Fibroblast of villous mesenchyme (primary cell): Measurements from ENCODE around the gene RNF151. TPM values are rescaled to one million over a fixed set of nuclear protein-coding genes. Genes with fewer than 3 reads are reported as not detected.

ENCODE experiments used
- DNase-seq: peaks from one replicate; pipeline ENCODE4 v3.0.0-alpha.2; 2010; ENCODE audit warnings: low read depth
- H3K4me3 ChIP-seq: 2 replicates; pipeline ENCODE4 v1.5.1; 2011; ENCODE audit warnings: low read depth, mild to moderate bottlenecking, low read length
- small RNA-seq: library from RNA; depleted of rRNA; stranded (forward); fragments of <200 nt; gene quantifications from one replicate; pipeline ENCODE3, GENCODE V24; 2012
- total RNA-seq: library from RNA; depleted of rRNA; stranded (reverse); fragments of >200 nt; gene quantifications from 2 replicates; pipeline ENCODE4 v1.2.3, GENCODE V29; 2012
- TF ChIP-seq, protein P1 (sequence below): IDR thresholded peaks from 2 replicates; pipeline ENCODE4 v1.5.1; 2012; ENCODE audit warnings: low read depth, mild to moderate bottlenecking, low read length; ENCODE audit not compliant: insufficient read depth

The RNF151 gene
- total RNA-seq, 1 donor: not detected

DNA sequence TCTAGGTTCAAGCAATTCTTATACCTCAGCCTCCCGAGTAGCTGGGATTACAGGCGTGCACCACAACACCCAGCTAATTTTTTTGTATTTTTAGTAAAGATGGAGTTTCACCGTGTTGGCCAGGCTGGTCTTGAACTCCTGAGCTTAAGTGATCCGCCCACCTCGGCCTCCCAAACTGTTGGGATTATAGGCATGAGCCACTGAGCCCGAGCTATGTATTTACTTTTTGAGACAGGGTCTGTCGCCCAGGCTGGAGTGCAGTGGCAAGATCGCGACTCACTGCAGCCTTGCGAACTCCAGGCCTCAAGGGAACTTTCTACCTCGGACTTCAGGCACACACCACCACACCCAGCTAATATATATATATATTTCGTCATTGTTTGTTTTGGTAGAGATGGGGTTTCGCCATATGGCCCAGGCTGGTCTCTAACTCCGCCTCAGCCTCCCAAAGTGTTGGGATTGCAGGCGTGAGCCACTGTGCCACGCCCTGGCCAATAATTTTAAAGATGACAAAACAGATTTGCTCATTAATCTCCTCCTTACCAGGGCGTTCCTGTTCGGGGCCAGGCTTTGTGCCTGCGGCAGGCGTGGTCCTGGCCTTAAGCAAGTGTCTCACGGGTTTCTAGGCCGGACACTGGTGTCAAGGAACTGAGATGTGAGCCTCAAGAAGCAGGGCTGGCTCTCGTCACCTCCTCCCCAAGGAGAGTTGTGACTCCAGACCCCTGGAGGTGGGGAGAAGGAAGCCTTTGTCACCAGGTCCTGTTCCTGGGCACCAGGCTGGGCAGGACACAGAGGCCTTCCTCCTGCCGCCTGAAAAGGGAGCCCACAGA lies 48.7 kb downstream of the RNF151 start:
- TF ChIP-seq, protein P1, sequence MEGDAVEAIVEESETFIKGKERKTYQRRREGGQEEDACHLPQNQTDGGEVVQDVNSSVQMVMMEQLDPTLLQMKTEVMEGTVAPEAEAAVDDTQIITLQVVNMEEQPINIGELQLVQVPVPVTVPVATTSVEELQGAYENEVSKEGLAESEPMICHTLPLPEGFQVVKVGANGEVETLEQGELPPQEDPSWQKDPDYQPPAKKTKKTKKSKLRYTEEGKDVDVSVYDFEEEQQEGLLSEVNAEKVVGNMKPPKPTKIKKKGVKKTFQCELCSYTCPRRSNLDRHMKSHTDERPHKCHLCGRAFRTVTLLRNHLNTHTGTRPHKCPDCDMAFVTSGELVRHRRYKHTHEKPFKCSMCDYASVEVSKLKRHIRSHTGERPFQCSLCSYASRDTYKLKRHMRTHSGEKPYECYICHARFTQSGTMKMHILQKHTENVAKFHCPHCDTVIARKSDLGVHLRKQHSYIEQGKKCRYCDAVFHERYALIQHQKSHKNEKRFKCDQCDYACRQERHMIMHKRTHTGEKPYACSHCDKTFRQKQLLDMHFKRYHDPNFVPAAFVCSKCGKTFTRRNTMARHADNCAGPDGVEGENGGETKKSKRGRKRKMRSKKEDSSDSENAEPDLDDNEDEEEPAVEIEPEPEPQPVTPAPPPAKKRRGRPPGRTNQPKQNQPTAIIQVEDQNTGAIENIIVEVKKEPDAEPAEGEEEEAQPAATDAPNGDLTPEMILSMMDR: no peak
- DNase-seq: peak; percentile 95

DNA sequence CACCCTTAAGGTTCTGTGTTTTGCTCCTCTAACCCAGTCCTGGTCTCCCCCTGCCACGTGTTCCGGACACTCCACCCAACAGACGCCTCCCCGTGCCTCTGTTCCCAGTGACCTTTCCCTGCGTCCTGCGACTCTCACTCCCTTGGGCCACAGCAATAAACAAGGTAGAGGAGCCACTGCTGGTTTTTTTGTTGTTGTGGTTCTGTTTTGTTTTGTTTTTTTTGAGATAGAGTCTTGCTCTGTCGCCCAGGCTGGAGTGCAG lies 49.2 kb downstream of the RNF151 start:
- TF ChIP-seq, protein P1: no peak
- no peak overlapping the region for H3K4me3 ChIP-seq
- DNase-seq: no peak

More for the DNA sequence above, 48.7 kb downstream of the RNF151 start:
- no peak overlapping the region for H3K4me3 ChIP-seq

DNA sequence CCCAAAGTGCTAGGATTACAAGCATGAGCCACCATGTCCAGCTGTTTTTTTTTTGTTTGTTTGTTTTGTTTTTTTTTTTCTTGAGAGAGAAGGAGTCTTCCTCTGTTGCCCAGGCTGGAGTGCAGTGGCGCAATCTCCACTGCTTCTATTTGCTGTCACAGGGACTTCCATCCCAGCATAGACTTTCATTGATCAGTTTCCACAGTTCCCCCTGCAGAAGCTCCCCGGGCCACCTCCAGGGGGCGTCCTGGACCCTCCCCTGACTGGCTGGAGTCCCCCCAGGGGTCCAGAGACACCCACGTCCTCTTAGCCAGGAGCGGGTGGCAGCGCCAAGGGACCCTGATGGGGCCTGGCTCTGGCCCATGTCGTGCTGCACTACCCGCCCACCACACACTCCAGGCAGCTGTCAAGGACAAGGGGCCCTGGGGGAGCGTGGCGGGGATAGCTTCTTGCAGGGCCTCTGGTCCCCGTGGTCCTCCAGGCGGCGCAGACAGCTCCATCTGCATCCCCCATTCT lies 49.8 kb downstream of the RNF151 start:
- DNase-seq: no peak
- TF ChIP-seq, protein P1: peak; percentile 48

More for the DNA sequence above, 49.8 kb downstream of the RNF151 start:
- no peak overlapping the region for H3K4me3 ChIP-seq

Small RNA genes within 50 kb of the gene (small RNA-seq; reads per million reads assigned to genes)
- gene AC005363.2 (not detected), gene RN7SL219P (not detected), gene SNORA10 (not detected), gene SNORA64 (not detected)

Other genes starting within 250 kb of the RNF151 start
- gene NME3, start 195.3 kb upstream of the RNF151 start, total RNA-seq: 41.2 and 63.9 TPM in 2 replicates
- gene EME2, start 194.0 kb upstream of the RNF151 start, total RNA-seq: 13.9 and 15.5 TPM in 2 replicates
- 52.7 and 67.0 TPM in 2 replicates for gene MRPS34, start 193.7 kb upstream of the RNF151 start, total RNA-seq
- gene SPSB3, start 184.3 kb upstream of the RNF151 start, total RNA-seq: 20.3 and 25.5 TPM in 2 replicates
- gene NUBP2, start 183.9 kb upstream of the RNF151 start, total RNA-seq: 54.8 and 78.0 TPM in 2 replicates
- gene IGFALS, start 173.2 kb upstream of the RNF151 start, total RNA-seq: under 0.01 TPM in 1 of 2 replicates, not detected in the other
- gene HAGH, start 140.0 kb upstream of the RNF151 start, total RNA-seq: 22.5 and 24.6 TPM in 2 replicates
- gene FAHD1, start 139.7 kb upstream of the RNF151 start, total RNA-seq: 51.8 and 63.8 TPM in 2 replicates
- gene MEIOB, start 94.7 kb upstream of the RNF151 start, total RNA-seq: under 0.01 TPM in 1 of 2 replicates, not detected in the other
- not detected in 2 replicates for gene HS3ST6, start 48.4 kb upstream of the RNF151 start, total RNA-seq
- 14.2 and 16.4 TPM in 2 replicates for gene MSRB1, start 23.7 kb upstream of the RNF151 start, total RNA-seq
- not detected in 2 replicates for gene RPL3L, start 12.2 kb upstream of the RNF151 start, total RNA-seq
- gene NDUFB10, start 7.3 kb upstream of the RNF151 start, total RNA-seq: 87.2 and 156 TPM in 2 replicates
- 1,294 and 1,994 TPM in 2 replicates for gene RPS2, start 2.0 kb upstream of the RNF151 start, total RNA-seq
- 28.5 and 39.0 TPM in 2 replicates for gene TBL3, start 5.2 kb downstream of the RNF151 start, total RNA-seq
- 0.43 TPM in 1 of 2 replicates, not detected in the other for gene NOXO1, start 14.6 kb downstream of the RNF151 start, total RNA-seq
- 9.5 and 13.9 TPM in 2 replicates for gene GFER, start 17.3 kb downstream of the RNF151 start, total RNA-seq
- gene SYNGR3, start 23.1 kb downstream of the RNF151 start, total RNA-seq: 1.6 and 2.6 TPM in 2 replicates
- 23.5 and 27.6 TPM in 2 replicates for gene ZNF598, start 43.0 kb downstream of the RNF151 start, total RNA-seq
- gene NPW, start 52.9 kb downstream of the RNF151 start, total RNA-seq: 0.32 and 1.3 TPM in 2 replicates
- 52.7 and 59.3 TPM in 2 replicates for gene NHERF2, start 60.0 kb downstream of the RNF151 start, total RNA-seq
- 25.5 and 31.9 TPM in 2 replicates for gene NTHL1, start 81.0 kb downstream of the RNF151 start, total RNA-seq
- 62.6 and 69.9 TPM in 2 replicates for gene TSC2, start 81.1 kb downstream of the RNF151 start, total RNA-seq
- 139 and 191 TPM in 2 replicates for gene PKD1, start 169.0 kb downstream of the RNF151 start, total RNA-seq
- gene RAB26, start 181.8 kb downstream of the RNF151 start, total RNA-seq: 0.97 and 1.3 TPM in 2 replicates
- gene TRAF7, start 188.9 kb downstream of the RNF151 start, total RNA-seq: 52.2 and 62.6 TPM in 2 replicates
- gene CASKIN1, start 229.7 kb downstream of the RNF151 start, total RNA-seq: under 0.01 and 0.86 TPM in 2 replicates
- 18.4 and 24.2 TPM in 2 replicates for gene MLST8, start 238.6 kb downstream of the RNF151 start, total RNA-seq
- 1.6 and 1.7 TPM in 2 replicates for gene BRICD5, start 244.0 kb downstream of the RNF151 start, total RNA-seq
- gene PGP, start 248.0 kb downstream of the RNF151 start, total RNA-seq: 20.3 TPM in 2 replicates